Type B pancreatic cell (in vitro differentiated cells): Measurements from ENCODE around the gene COL9A1. TPM values are rescaled to one million over a fixed set of nuclear protein-coding genes. Genes with fewer than 3 reads are reported as not detected.

ENCODE experiments used
- DNase-seq: peaks from one replicate; pipeline ENCODE4 v3.0.0; 2021; ENCODE audit warnings: mixed read lengths; ENCODE audit not compliant: unreplicated experiment; ENCODE audit errors: extremely low spot score
- H3K27ac Mint-ChIP-seq: 2 replicates; pipeline ENCODE4 v1.8.0; 2021; ENCODE audit warnings: mild to moderate bottlenecking, mixed read lengths
- H3K27me3 Mint-ChIP-seq: 2 replicates; pipeline ENCODE4 v1.8.0; 2021; ENCODE audit warnings: mixed read lengths
- H3K36me3 Mint-ChIP-seq: 2 replicates; pipeline ENCODE4 v1.8.0; 2021; ENCODE audit warnings: mixed read lengths
- H3K4me1 Mint-ChIP-seq: one replicate; pipeline ENCODE4 v1.8.0; 2021; ENCODE audit warnings: mixed read lengths; ENCODE audit not compliant: unreplicated experiment
- H3K4me3 Mint-ChIP-seq: 2 replicates; pipeline ENCODE4 v1.8.0; 2021; ENCODE audit warnings: mild to moderate bottlenecking, mixed read lengths
- H3K9me3 Mint-ChIP-seq: 2 replicates; pipeline ENCODE4 v1.8.0; 2021; ENCODE audit warnings: mixed read lengths
- total RNA-seq: library from RNA; stranded (reverse); gene quantifications from 2 replicates; pipeline ENCODE4 v1.2.1, GENCODE V29; 2021; ENCODE audit warnings: low replicate concordance
- TF ChIP-seq, protein P1 (sequence below): fragments of 200-600 bp; sonication (generic); conservative IDR thresholded peaks from 2 replicates; pipeline ENCODE4 v1.5.0; 2021; ENCODE audit warnings: antibody characterized with exemption, mild to moderate bottlenecking

The COL9A1 gene
- total RNA-seq, 1 donor from 2014 or later = 16.9 TPM

DNA sequence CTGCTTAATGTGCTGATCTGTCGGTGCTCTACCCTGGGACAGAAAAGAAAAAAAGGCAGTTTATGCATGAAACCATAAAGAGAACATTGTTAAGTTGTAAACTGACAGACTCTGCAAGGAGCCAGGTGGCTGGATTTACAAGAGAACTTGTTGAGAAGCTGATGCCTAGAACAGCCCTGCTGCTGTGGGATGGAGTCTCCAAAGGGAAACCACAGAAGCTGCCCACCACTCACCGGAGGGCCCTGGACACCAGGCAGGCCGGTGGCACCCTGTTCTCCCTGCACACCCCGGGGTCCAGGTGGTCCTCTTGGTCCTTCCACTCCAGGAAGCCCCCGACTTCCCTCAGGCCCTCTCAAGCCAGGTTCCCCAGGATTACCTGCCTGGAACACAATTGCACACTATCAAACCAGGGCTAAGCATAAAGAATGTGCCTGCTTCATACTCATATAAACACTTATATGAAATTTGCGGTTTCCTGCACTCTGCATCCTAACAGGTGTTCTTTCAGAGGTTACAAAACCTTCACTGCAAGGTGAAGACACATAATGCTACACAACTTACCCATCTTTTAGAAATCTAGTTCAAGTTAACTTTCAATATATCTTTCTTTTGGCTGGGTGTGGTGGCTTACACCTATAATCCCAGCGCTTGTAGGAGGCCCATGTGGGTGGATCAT is 68.2 kb downstream of the COL9A1 start:
- Mint-ChIP-seq H3K27ac (no peak overlapping the region), H3K4me3 (no peak overlapping the region), H3K27me3 (no peaks in the 10 kb centered on the region), H3K4me1 (no peaks in the 10 kb centered on the region), H3K36me3 (no peaks in the 10 kb centered on the region), H3K9me3 (no peaks in the 10 kb centered on the region)
- DNase-seq = no peak
- TF ChIP-seq, protein P1, sequence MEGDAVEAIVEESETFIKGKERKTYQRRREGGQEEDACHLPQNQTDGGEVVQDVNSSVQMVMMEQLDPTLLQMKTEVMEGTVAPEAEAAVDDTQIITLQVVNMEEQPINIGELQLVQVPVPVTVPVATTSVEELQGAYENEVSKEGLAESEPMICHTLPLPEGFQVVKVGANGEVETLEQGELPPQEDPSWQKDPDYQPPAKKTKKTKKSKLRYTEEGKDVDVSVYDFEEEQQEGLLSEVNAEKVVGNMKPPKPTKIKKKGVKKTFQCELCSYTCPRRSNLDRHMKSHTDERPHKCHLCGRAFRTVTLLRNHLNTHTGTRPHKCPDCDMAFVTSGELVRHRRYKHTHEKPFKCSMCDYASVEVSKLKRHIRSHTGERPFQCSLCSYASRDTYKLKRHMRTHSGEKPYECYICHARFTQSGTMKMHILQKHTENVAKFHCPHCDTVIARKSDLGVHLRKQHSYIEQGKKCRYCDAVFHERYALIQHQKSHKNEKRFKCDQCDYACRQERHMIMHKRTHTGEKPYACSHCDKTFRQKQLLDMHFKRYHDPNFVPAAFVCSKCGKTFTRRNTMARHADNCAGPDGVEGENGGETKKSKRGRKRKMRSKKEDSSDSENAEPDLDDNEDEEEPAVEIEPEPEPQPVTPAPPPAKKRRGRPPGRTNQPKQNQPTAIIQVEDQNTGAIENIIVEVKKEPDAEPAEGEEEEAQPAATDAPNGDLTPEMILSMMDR = no peak

DNA sequence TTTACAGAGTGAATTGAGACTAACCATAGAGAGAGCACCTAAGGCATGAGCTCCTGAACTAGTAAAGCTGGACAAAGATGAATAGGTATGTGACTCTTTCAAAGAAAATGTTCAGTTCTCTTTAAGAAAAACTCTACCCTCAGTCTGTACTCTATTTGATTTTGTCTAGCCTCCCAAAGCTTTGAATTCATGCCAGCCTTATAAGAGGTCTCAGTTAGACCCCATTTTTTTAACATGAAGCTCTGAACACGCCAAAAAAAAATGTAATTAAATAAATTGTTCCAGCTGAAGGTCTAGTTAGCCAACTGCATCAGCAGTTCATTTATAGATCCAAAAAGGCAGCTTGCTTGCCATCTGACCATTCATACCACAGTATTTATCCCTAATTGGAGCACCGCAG is 71.6 kb downstream of the COL9A1 start:
- no peak for DNase-seq
- Mint-ChIP-seq H3K36me3 (no peaks in the 10 kb centered on the region), H3K4me1 (no peaks in the 10 kb centered on the region), H3K9me3 (no peaks in the 10 kb centered on the region), H3K27me3 (no peaks in the 10 kb centered on the region), H3K4me3 (no peak overlapping the region), H3K27ac (no peak overlapping the region)
- TF ChIP-seq, protein P1 = no peak

DNA sequence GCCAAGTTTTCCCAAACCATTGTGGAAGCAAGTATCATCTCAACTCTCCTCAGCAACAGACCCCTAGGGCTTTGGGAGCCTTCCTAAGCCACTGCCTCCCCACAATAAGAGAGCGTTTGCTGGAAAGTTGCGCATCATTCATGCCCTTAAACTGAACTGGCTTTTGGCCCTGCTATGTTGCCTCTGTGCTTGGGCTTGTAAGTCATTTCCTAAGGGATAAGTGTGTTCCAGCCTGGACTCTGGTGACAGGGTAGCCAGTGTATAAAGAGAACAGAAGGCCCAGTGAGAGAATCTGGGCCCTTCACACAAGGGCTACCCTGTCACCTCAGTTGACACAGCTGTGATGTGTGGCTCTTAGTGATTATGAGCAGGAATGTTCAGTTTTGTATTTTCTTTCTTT is 77.8 kb downstream of the COL9A1 start:
- TF ChIP-seq, protein P1 = no peak
- Mint-ChIP-seq H3K27me3 (no peaks in the 10 kb centered on the region), H3K4me3 (no peak overlapping the region), H3K36me3 (no peaks in the 10 kb centered on the region), H3K9me3 (no peaks in the 10 kb centered on the region), H3K27ac (no peak overlapping the region), H3K4me1 (peaks cover 8% of the 10 kb centered on the region)
- DNase-seq = no peak

DNA sequence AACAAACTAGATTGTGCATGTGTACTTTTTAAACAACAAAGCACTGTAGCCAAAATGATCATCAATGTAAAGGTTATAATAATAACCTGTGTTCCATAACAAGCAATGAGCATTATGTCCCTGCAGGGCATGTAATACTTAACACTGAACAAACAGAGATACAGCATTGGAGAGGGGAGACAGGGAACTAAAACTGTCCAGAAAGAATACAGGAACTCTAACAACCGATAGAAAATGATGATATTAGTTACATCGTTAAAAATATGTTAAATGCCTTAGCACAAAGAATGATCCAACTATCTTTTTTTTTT is 80.5 kb downstream of the COL9A1 start:
- no peaks in the 10 kb centered on the region for H3K36me3 Mint-ChIP-seq
- no peaks in the 10 kb centered on the region for H3K9me3 Mint-ChIP-seq
- H3K27me3 Mint-ChIP-seq = no peaks in the 10 kb centered on the region
- TF ChIP-seq, protein P1 = no peak
- no peak overlapping the region for H3K4me3 Mint-ChIP-seq
- no peak overlapping the region for H3K27ac Mint-ChIP-seq
- DNase-seq = no peak
- H3K4me1 Mint-ChIP-seq = peaks cover 8% of the 10 kb centered on the region

DNA sequence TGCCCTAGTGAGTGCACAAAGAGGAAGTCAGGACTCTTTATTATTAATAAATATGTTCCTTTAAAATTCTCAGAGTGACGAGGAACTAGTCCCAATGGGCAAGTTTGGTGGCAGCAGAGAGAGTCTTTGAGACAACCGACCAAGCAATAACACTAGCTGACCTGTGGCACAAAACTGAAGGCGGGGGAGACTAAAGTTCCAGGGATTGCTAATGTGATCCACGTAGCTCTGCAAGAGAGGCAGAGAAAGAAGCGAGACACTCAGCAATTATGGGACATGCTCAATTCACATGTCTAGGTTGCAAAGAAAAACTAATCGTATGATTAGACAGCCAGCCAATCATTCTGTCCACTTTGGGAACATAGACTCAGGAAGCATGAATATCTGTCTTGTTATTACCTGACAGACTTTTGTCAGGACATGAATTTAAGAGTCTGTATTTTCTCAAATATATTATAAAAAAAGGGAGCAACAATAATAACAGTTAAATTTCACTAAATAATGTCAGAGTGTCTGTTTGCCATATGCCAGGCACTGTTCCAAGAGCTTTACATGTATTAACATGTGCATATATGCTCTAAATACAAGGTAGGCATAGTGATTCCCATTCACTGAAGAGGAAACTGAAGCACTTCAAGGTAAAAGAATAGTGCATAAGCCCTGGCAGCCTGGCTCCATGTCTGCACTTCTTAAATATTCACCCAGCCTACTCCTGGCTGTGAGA is 81.0 kb downstream of the COL9A1 start:
- no peak overlapping the region for H3K27ac Mint-ChIP-seq
- H3K4me3 Mint-ChIP-seq = no peak overlapping the region

More for the DNA sequence above, 81.0 kb downstream of the COL9A1 start:
- no peaks in the 10 kb centered on the region for H3K36me3 Mint-ChIP-seq
- DNase-seq = no peak
- no peaks in the 10 kb centered on the region for H3K9me3 Mint-ChIP-seq
- H3K4me1 Mint-ChIP-seq = peaks cover 8% of the 10 kb centered on the region
- no peaks in the 10 kb centered on the region for H3K27me3 Mint-ChIP-seq
- TF ChIP-seq, protein P1 = no peak
